Measurements from ENCODE around the gene JPH2.

GRCh38 chr20:44180814-44181213 is 6.2 kb downstream of the JPH2 start:
- TF ChIP-seq CTCF (conservative IDR thresholded peaks at IDR 0.05), result no peak
- TF ChIP-seq ZFX (IDR thresholded peaks at IDR 0.05), result no peak

All from C4-2B (cell line).